Activated naive CD4-positive, alpha-beta T cell (primary cell): ENCODE measurements around the gene PHRF1.

Experiments
- DNase-seq, 4 experiments: peaks; one replicate each; lab custom pipeline; 2025; lab: John Stamatoyannopoulos, UW

PHRF1 gene

GRCh38 chr11:537622-538430 lies 38.4 kb upstream of the PHRF1 start:
- no peak for DNase-seq

GRCh38 chr11:538431-539051 lies 37.7 kb upstream of the PHRF1 start:
- no peak for DNase-seq

DNA sequence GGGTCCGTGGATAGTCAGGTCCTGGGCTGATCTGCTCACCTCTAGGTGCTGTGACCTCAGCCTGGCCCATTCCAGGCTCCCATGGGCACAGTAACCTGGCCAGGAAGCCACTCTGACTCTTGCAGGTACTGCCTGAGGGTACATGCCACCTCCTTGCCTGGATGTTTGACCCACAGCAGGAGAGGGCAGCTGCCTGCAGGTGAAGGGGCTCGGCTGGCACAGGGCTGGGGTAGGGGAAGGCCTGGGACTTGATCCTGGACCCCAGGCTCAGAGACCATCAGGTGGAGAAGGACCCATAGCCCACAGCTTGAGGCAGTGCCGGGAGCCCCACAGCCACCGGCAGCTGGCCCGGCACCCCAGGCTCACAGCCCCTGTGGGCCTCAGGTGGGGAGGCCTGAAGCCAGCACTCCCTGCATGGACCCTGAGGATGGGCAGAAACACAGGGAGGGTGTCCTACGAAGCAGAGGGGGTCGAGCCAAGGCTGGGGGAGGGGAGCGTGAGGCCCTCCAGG lies 36.2 kb upstream of the PHRF1 start:
- DNase-seq = no peak

DNA sequence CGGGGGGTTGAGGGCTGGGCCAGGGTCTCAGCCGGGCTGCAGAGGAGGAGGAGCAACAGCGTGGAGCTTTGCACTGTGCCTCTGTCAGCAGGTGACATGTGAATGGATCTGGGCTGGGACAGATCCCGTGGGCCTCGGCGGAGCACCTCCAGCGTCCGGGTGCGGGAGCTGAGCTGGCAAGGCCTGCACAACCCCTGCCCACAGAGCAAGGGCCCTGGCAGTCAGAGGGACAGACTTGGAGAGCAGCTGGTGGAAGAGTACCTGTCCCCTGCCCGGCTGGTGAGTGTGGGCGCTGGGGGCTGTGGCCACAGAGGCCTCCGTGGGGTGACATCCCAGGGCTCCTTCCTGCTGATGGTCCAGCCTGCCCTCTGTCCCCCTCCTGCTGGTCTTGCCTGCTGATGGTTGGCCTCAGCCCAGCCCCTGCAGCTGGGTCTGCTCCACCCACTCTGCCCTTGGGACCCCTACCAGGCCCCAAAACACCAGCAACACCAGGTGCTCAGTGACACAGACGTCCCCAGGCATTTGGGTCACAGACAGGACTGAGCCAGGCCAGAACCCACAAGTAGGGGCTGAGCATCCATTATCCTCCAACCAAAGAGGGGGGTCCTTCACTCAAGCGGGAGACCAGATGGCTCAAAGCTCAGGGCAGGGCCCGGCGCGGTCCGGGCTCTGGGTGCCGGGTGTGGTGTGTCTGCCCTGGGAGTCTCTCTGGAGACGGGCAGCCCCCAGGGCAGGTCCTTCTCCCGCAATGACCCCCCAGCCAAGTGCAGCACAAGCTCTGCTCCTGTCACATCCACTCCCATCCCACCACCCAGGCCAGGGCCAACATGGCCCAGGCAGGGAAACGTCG lies 35.5 kb upstream of the PHRF1 start:
- DNase-seq = no peak

- no peak for DNase-seq
Measured at GRCh38 chr11:541433-541885, 34.8 kb upstream of the PHRF1 start.

DNA sequence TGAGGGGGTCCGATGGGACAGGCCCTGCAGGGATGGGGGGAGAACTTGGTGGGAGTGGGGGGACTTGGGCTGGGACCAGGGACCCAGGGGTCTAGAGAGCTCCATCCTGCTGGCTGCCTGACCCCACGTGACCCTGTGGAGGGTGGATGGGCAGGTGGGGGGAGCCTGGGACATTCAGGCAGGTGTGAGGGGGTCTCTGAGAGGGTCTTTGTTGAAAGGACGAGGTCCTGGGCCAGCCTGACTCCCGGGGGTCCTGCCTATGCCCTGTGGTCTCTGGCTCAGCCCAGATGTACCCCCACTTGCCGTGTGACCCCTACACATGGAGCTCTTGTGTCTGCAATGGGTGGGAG lies 31.5 kb upstream of the PHRF1 start:
- no peak for DNase-seq

DNA sequence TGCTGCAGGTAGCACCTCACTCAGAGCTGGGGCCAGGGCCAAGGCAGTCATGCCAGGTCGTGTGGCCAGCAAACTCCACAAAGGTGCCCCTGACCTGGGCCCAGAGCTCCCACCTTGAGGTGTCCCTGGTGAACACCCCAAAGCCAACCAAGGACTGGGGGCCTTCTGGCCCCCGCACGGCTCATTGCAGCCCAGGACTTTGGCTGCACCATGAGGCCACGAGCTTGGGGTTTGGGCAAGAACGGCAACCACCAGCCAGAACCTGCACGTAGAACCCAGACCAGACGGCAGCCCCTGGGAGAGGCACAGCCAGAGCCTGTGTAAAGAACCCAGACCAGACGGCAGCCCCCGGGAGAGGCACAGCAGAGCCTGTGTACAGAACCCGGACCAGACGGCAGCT lies 31.1 kb upstream of the PHRF1 start:
- no peak for DNase-seq

DNA sequence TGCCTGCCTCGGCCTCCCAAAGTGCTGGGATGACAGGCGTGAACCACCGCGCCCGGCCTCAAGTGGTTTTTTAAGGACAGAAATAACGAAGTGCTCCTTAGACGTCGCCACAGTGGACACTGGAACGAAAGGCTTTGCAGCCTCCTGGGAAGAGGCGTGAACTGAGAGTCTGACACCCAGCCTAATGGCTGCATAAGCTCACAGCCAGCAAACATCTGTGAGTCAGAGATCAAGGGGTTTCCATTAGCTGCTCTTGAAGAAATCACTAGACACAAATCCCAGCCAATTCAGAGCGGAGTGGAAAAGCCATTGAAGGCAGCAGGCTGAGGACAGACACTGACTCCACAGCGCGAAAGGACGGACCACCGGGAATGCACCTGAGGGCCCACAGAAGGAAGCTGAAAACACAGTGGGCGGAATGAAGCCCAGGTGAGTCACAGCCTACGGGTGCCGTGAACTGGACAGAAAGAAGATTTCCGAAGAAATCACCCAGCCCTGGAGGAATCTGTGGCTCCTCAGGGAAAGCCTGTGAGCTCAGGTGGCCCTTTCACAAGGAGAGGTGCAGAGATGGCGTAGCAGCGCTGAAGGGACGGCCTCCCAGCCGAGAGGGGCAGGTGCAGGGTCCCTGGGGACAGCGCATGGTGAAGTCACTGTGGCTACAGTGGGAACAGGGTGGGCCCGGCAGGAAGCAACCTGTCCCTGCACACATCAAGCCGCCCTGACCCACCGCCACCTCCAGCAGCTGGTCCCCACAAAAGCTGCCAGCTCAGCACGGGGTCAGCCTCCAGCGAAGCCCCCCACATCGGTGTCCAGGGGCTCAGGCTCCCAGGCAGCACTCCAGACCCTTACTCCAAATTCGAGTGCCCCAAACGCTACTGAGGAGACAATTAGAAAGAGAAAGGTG lies 27.3 kb upstream of the PHRF1 start:
- no peak for DNase-seq

DNA sequence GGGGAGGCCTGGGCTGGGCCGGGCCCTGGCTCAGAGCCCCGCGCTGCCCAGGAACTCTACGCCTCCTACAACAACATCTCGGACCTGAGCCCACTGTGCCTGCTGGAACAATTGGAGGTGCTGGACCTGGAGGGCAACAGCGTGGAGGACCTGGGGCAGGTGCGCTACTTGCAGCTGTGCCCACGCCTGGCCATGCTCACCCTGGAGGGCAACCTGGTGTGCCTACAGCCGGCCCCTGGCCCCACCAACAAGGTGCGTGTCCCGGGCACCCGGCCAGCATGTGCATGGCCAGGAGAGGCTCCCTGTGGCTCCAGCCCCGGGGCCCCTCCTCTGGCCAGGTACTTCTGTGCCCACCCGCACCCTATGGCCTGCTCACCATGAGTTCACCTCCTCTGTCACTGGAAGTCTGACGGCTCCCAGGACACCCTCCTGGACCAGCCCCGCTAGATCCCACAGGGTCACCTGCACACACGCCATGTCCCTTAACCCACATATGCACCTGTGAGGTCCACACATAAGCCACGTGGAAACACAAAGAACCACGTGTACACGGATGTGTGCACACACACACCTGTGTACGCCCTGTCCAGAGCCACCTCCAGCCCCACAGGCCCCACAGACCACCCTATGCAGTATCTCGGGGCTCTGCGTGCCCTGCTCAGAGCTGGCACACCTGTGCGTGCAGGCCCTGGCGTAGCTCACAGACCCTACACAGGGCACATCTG lies 26.1 kb upstream of the PHRF1 start:
- DNase-seq = no peak

DNA sequence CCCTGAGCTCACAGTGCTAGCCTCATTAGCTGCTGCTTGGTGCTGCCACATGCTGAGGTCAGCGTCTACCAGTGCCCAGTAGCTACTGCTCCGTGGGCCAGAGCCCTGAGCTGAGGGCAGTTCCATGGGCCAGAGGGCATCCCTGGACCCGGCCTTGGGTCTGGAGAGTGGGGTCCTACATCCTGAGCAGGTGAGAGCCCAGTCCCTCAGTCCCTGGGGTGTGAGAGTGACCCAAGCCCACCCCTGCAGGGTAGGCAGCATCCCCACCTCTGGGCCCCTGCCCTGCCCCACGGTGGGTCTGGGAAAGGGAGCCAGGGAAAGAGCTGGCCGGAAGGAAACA lies 25.6 kb upstream of the PHRF1 start:
- DNase-seq = no peak

GRCh38 chr11:551131-551530 lies 25.1 kb upstream of the PHRF1 start:
- DNase-seq = no peak

DNA sequence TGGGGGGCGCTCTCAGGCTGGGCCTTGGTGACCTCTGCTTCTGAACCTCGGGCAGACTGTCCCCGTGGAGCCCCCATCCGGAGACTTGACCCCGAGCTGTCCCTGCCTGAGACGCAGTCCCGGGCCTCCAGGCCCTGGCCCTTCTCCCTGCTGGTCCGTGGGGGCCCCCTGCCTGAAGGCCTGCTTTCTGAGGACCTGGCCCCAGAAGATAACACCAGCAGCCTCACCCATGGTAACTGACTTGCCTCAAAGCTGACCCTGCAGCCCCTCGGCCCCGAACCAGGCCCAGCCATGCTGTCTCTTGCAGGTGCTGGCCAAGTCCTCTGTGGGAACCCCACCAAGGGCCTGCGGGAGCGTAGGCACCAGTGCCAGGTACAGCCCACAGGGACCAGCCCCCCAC lies 24.7 kb upstream of the PHRF1 start:
- DNase-seq = no peak

GRCh38 chr11:553083-553987 lies 22.9 kb upstream of the PHRF1 start:
- no peak for DNase-seq

- no peak for DNase-seq
Measured at GRCh38 chr11:553988-554340, 22.3 kb upstream of the PHRF1 start.

DNA sequence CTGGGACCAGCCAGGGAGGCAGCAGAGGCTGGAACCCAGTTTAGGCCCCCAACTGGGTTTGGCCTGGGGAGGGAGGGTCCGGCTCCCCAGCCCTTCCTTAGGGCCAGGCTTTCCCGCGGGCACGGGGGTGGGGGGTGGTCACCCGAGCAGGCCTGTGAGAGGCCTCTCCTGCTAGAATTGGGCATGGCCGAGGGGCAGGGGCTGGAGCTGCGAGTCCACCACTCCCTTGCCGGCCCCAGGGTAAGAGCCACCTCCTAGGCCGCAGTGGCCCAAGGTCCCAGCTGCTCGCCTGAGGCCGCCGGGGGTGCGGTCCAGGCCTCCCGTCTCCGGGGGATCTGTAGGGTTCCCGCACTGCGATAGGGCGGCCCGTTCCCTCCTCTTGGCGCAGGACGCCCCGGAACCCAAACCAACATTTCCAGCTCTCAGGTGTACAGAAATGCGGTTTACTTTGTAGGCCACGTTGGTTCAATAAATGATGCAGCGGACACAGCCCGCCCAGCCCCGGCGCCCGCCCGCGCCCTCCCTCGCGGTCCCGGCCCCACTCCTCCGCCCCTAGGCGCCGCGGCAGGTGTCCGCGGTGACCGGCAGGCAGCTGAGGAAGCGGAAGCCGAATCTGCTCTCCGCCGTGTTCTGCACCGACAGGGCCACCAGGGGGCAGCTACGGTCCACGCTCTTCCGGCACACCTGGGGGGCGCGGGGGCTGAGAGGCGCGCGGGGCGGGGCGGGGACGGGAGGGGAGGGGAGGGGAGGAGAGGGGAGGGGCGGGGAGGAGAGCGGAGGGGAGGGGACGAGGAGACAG lies 21.6 kb upstream of the PHRF1 start:
- peak in 3 of 4 experiments; percentile 43 to 77 (median 60) for DNase-seq

DNA sequence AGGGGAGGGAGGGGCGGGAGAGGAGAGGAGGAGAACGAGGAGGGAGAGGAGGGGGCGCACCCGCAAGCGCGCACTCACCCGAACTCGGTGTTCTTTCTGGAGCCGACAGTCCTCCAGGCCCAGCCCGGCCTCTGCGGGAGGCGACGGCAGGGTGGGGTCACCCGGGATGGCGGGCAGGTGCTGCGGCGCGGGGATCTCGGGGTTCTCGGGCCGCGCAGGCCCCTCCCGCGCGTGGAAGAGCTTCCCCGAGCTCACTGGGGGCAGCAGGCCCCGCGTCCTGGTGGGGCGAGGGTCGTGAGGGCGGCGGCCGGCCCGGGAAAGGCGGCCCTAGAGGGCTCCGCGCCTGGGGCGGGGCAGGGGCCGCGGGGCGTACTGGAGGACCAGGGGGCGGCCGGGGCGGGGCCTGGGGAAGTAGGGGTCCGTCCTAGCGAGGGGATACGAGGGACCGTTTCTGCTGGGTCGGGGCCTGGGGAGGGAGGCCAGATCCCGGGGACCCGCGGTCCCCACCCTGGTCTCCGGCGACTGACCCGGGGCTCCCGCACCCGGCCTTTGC lies 21.0 kb upstream of the PHRF1 start:
- DNase-seq = no peak

- DNase-seq = peak in 1 of 4 experiments; percentile 26
Measured at GRCh38 chr11:555780-556661, 20.2 kb upstream of the PHRF1 start.
